Mesothelial cell of epicardium (in vitro differentiated cells): ENCODE results near the gene ACTN1. TPM values are rescaled to one million over a fixed set of nuclear protein-coding genes. Genes with fewer than 3 reads are reported as not detected.

Experiments used
- DNase-seq, 2 experiments: peaks; one replicate each; pipeline ENCODE4 v3.0.0; 2021; ENCODE audit warnings: low spot score in 2 of 2; ENCODE audit not compliant: unreplicated experiment in 2 of 2
- H3K27ac Mint-ChIP-seq: 2 replicates; pipeline ENCODE4 v1.8.0; 2021; ENCODE audit warnings: mixed read lengths
- H3K27me3 Mint-ChIP-seq: 2 replicates; pipeline ENCODE4 v1.8.0; 2021; ENCODE audit warnings: low read depth, mixed read lengths
- H3K36me3 Mint-ChIP-seq: 2 replicates; pipeline ENCODE4 v1.8.0; 2021; ENCODE audit warnings: mixed read lengths
- H3K4me1 Mint-ChIP-seq: 2 replicates; pipeline ENCODE4 v1.8.0; 2021; ENCODE audit warnings: mixed read lengths
- H3K4me3 Mint-ChIP-seq: 2 replicates; pipeline ENCODE4 v1.8.0; 2021; ENCODE audit warnings: mild to moderate bottlenecking, moderate library complexity, mixed read lengths
- H3K9me3 Mint-ChIP-seq: 2 replicates; pipeline ENCODE4 v1.8.0; 2021; ENCODE audit warnings: mixed read lengths
- total RNA-seq: library from RNA; stranded (reverse); gene quantifications from 3 replicates; pipeline ENCODE4 v1.2.1, GENCODE V29; 2021
- TF ChIP-seq, protein P1 (sequence below): fragments of 200-600 bp; sonication (generic); IDR thresholded peaks from one replicate; pipeline ENCODE4 v1.5.0; 2021; ENCODE audit warnings: antibody characterized with exemption; ENCODE audit not compliant: unreplicated experiment

Gene ACTN1
- total RNA-seq, 1 donor from 2014 or later, result 166 TPM

DNA sequence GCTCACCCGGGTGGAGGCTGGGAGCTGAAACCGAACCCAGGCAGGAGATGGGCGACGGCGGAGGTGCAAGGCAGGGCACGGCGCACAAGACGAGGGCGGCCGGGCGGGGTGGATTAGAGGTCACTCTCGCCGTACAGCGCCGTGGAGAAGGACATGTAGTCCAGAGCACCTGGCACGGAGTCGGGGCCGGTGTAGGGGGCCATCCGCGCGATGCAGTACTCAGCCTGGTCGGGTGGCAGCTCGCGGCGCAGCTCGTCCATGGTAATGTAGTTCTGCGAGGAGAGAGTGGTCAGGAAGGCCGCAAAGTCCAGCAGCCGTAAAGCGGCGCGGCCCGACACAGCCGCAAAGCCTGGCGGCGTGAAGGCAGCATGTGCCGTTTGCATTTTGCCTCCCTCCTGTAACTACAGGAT, 104.4 kb downstream of the ACTN1 start:
- Mint-ChIP-seq H3K27me3 (no peaks in the 10 kb centered on the region), H3K27ac (no peak overlapping the region), H3K36me3 (peaks cover 60% of the 10 kb centered on the region), H3K4me1 (no peaks in the 10 kb centered on the region), H3K4me3 (no peak overlapping the region), H3K9me3 (no peaks in the 10 kb centered on the region)
- DNase-seq, result no peak
- TF ChIP-seq, protein P1, sequence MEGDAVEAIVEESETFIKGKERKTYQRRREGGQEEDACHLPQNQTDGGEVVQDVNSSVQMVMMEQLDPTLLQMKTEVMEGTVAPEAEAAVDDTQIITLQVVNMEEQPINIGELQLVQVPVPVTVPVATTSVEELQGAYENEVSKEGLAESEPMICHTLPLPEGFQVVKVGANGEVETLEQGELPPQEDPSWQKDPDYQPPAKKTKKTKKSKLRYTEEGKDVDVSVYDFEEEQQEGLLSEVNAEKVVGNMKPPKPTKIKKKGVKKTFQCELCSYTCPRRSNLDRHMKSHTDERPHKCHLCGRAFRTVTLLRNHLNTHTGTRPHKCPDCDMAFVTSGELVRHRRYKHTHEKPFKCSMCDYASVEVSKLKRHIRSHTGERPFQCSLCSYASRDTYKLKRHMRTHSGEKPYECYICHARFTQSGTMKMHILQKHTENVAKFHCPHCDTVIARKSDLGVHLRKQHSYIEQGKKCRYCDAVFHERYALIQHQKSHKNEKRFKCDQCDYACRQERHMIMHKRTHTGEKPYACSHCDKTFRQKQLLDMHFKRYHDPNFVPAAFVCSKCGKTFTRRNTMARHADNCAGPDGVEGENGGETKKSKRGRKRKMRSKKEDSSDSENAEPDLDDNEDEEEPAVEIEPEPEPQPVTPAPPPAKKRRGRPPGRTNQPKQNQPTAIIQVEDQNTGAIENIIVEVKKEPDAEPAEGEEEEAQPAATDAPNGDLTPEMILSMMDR, result no peak

DNA sequence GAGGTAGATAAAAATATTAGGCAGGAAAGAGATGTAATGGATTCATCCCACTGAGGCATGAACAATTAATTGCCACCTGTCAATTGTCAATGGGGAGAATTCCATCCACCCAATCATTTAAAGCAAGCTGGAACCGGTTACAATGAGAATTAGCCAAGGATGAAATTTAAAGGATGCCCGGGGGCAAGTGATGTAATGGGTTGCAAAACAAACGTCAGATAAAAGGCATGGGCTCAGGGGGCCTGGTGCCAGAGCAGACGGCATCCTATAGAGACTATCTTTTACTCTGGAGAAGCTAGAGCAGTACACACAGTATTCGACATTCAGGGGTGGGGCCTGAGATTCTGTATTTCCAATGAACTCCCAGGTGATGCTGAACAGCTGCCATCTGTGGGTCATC, 105.7 kb downstream of the ACTN1 start:
- no peaks in the 10 kb centered on the region for H3K27me3 Mint-ChIP-seq
- H3K36me3 Mint-ChIP-seq, result peaks cover 58% of the 10 kb centered on the region
- no peak for DNase-seq
- H3K9me3 Mint-ChIP-seq, result no peaks in the 10 kb centered on the region
- no peaks in the 10 kb centered on the region for H3K4me1 Mint-ChIP-seq
- no peak overlapping the region for H3K4me3 Mint-ChIP-seq
- TF ChIP-seq, protein P1, result no peak
- H3K27ac Mint-ChIP-seq, result peak overlapping the region; percentile 4

DNA sequence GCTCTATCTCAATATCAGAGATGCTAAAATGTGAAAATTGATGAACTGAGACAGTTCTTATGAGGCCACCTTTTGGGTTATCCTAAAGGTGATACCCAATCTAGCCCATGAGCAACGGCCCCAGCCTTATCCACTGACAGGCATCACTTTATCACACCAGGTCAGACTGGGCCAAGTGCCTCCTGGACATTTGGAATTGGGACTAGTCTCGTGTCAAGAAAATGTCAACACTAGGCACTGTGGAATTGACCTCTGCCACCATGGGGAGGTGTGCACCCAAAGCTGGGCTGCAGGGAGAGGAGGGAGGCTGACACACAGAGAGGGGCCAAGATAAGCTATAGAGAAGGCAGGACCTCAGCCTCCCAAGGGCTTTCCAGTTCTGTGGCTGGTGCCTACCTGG, 107.7 kb downstream of the ACTN1 start:
- no peaks in the 10 kb centered on the region for H3K4me1 Mint-ChIP-seq
- TF ChIP-seq, protein P1, result no peak
- no peak overlapping the region for H3K27ac Mint-ChIP-seq
- H3K36me3 Mint-ChIP-seq, result peaks cover 43% of the 10 kb centered on the region
- H3K27me3 Mint-ChIP-seq, result no peaks in the 10 kb centered on the region
- no peaks in the 10 kb centered on the region for H3K9me3 Mint-ChIP-seq
- no peak overlapping the region for H3K4me3 Mint-ChIP-seq
- no peak for DNase-seq

DNA sequence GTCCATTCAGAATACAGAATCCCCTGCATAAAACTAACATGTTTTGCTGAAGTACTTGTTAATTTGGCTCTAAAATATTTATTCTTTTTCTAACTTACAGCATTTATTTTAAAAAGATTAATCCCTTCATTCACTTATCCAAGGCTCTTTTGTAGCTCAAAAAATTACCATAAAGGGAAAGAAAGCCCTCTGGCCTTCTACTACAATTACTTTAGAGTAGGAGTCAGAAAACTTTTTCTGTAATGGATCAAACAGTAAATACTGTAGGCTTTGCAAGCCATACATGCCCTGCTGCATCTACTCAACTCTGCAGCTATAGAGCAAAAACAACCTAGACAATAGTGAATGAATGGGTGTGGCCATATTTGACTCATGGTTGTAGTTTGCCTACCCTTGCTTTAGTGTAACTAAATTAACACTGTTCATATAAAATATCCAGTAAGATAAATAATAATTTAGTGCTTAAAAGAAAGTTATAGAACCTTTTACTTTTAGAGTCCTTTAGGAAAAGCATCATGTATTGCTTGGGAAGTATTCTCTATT, 112.0 kb downstream of the ACTN1 start:
- H3K36me3 Mint-ChIP-seq, result peaks cover 25% of the 10 kb centered on the region
- no peak for DNase-seq
- TF ChIP-seq, protein P1, result no peak

DNA sequence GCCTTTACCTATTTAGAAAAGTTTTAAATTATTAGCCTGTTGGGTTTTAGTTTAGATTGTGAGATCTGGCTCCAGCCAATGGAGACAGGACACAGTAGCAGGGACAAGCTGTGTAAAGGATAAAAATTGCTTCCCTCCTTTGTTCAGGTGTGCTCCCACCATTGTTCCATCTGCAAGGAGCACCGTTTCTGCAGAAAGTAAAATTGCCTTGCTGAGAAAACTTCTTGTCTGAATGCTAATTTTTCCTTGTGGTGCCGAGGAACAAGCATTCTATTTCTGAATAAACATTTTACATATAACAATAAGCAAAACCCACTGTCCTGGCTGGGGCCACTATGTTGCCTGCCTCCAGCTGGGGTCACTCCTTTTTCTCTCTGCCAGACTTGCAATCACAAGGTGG, 113.6 kb downstream of the ACTN1 start:
- no peak for DNase-seq
- Mint-ChIP-seq H3K27ac (no peak overlapping the region), H3K36me3 (peaks cover 12% of the 10 kb centered on the region), H3K4me1 (no peaks in the 10 kb centered on the region), H3K4me3 (no peak overlapping the region), H3K27me3 (no peaks in the 10 kb centered on the region), H3K9me3 (peaks cover 10% of the 10 kb centered on the region)
- TF ChIP-seq, protein P1, result no peak

More for the DNA sequence above, 112.0 kb downstream of the ACTN1 start:
- no peaks in the 10 kb centered on the region for H3K27me3 Mint-ChIP-seq
- no peak overlapping the region for H3K4me3 Mint-ChIP-seq
- H3K27ac Mint-ChIP-seq, result no peak overlapping the region
- peaks cover 10% of the 10 kb centered on the region for H3K9me3 Mint-ChIP-seq
- H3K4me1 Mint-ChIP-seq, result no peaks in the 10 kb centered on the region

DNA sequence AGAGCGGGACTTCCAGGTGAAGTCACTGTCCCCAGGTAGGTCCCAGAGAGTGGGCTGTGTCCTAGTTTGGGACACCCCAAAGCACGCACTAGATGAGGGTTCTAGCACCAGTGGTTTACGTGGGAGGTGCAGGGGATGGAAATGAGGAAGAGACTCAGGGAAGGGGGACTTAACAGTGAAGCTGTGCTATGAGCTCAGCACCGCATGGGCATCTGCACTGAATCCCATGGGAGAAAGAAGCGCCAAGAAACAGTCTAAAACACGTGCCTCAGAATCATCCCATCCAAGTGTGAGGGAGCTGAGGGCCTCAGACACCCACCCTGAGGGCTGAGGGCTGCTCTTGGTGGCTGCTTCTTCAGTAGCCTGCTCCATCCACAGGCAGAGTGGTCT, 114.7 kb downstream of the ACTN1 start:
- TF ChIP-seq, protein P1, result no peak
- no peak for DNase-seq
- H3K27me3 Mint-ChIP-seq, result no peaks in the 10 kb centered on the region
- H3K27ac Mint-ChIP-seq, result no peak overlapping the region
- no peaks in the 10 kb centered on the region for H3K4me1 Mint-ChIP-seq
- H3K9me3 Mint-ChIP-seq, result peaks cover 10% of the 10 kb centered on the region
- H3K36me3 Mint-ChIP-seq, result peaks cover 10% of the 10 kb centered on the region
- no peak overlapping the region for H3K4me3 Mint-ChIP-seq
